GM19324 (cell line): ENCODE data around the gene PCSK6.

Experiments
- ATAC-seq: cut with Tn5 transposase; IDR thresholded peaks from one replicate; pipeline ENCODE4 v1.9.1; 2021; ENCODE audit warnings: mild to moderate bottlenecking, moderate library complexity; ENCODE audit not compliant: unreplicated experiment, low FRiP score

Gene PCSK6

GRCh38 chr15:101489599-101490407 is at the start of gene PCSK6:
TSS of gene PCSK6 (minus strand) at chr15:101489707. CDS start at chr15:101489670, 37 bp downstream.
- ATAC-seq, result no peak

DNA sequence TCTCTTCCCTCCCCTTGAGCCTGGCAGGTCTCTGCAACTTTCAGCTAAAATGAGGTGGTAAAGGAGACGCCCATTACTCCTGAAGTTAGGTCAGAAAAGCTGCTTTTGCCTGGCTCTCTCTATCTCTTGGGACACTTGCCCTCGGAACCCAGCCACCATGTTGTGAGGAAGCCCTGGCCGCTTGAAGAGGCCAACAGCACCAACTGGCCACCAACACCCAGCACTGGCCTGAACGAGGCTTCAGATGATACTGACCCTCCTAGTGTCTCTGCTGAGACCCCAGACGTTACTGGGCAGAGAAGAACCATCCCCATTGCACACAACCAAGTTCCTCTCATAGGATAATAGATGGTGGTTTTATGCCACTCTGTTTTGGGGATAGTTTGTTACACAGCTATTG is 49.5 kb upstream of the PCSK6 start:
- ATAC-seq, result no peak

DNA sequence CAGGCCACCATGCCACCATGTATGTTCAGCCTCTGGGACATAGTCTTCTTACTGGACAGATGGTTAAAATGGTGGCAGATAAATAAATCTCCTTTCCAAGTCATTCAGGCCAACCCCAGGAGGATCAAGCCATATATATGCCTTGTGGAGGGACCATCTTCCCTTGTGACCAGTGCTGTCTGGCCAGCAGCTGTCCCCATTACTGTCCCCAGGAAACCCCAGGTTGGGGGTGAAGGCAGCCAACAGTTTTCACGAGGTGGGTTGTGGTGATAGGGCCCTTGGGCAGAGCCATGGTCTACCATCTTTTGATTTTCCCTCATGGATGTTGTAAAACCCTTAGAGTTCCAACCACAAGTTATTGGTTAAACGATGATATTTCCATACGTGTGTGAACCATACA is 48.7 kb upstream of the PCSK6 start:
- no peak for ATAC-seq

DNA sequence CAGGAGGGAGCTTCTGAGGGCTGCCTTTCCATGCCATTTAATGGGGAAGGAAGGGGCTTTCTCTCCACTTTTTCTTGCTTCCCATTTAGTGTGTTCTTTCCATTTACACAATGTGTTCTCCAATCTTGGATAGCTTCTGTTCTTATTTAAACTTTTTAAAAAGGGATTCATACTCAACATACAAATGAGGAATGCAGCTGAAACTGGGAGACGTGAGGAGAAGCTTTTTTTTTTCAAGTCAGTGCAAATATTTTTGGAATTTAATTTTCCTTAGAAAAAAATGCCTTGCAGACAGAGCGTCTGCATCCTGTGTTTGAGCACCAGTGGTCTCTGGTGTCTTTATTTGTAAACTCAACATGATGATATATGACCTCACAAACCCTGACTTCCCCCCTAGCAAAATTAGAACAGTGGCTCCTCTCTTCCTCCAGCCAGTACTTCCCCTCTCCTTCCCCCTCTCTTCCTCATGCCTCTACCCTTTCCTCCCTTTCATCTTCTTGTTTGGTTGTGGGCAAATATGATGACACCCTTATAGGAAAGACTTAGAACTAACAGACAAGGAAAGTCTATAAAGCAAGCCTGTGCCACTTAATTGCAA is 48.1 kb upstream of the PCSK6 start:
- no peak for ATAC-seq

GRCh38 chr15:101536875-101537405 is 47.4 kb upstream of the PCSK6 start:
- no peak for ATAC-seq

DNA sequence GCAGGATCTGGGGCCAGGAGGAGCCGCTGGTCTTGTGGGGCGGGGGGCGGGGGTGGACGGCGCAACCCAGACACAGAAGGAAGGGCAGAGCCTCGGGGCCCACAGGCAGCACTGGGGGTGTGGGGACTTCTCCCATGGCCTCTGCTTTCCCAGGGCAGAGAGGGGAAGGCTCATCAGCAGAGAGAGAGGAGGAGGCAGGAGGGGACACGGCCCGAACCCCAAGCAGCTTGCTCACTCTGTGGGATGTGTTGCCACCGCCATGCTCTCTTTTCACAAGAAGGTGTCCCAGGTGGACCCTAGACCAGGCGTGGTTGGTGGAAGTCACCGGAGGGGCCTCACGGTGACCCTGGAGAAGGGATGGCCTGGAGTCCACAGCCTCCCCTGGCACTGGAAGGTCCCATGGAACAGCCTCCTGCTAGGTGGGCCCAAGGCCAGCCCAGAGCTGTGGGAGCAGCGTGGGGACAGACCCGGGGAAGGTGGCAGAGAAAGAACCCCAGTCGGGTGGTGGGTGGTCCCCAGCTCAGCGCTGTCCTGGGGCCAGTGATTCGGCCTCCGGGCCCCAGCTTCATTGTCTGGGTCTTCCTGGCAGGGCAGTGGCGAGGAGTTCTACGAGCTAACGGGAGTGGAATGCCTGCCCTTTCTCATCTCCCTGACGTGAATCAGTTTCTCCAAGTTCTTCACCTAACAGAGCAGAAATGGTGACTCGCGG is 46.8 kb upstream of the PCSK6 start:
- ATAC-seq, result no peak

DNA sequence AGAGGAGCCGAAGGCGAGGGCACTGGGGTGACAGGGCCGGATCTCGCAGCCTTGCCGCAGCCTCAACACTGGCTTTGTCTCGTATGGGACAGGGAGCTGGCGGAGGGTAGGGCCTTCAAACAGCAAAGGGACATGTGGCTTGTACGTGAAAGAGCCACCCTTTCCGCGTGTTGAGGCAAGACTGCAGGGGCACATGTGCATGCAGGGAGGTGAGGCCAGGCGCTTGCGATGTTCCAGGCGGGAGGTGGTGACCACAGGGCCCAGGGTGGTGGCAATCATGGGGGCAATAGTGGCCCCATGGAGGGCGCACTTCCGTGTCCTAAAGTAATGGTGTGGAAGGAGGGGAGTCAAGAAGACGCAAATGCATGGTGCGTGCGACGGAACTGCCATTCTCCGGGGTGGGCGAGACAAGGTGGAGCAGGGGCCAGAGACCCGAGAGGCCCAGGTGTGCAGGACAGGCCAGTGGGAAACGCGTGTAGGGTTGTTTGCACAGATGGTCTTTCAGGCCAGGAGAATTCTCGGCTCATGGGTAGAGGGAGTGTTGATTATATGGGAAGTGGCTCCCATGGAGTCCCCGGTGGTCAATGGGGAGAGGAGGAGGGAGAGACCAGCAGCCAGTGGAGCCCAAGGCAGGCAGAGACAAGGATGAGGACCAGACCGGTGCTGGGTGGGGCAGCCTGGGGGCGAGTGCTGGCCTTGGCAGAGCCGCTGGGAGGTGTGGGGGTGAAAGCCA is 45.8 kb upstream of the PCSK6 start:
- no peak for ATAC-seq

GRCh38 chr15:101534376-101534970 is 45.0 kb upstream of the PCSK6 start:
- ATAC-seq, result no peak

DNA sequence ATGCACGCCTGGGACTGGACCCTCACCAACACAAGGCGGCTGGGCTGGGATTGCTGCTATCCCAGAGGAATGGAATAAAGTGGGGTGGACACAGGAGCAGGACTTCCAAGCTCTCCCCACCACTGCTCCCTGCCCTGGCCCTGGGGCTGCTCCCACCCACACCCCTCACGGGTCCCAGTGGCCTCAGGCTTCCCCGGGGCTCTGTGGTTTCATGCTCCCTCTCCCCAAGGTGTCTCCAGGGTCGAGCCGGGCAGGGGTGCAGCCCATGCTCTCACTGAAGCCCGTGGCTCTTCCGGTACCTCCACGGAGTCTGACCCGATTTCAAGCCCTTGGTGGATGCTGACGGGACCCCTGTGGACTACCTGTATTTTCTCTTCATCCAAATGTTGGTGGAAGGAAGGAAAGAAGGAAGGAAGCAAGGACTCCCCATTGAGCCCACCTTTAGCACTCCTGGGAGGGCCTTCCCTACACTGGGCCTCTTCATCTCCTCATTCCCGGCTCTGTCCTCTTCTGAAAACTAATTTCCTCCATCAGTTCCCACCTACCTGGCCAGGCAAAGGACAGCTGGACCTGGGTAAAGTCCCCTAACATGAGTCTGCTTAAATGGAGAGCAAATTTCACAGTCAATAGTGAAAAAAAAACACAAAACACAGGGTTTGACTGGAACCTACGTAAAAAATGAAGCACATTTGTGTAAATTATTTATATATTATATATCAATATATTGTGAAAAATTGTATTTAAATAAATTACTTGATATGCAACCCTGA is 44.0 kb upstream of the PCSK6 start:
- no peak for ATAC-seq

DNA sequence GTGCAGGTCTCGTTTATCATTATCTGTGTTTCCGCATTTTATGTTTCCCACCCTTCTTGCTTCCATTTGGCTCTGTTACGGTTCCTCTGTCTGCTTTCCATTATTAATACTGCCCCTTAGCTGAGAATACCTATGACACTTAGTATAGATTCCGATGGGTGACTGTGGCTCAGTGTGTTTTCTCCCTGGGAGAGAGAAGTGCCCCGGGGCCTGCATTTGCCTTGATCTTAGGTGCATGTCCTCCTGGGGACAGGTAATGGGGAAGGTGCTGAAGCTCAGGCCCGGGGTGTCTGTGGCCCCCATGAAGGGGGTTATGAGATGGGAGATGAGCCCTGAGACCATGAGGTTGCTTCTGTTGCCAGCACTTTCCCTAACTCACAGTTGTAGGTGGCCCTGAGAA is 43.4 kb upstream of the PCSK6 start:
- no peak for ATAC-seq

DNA sequence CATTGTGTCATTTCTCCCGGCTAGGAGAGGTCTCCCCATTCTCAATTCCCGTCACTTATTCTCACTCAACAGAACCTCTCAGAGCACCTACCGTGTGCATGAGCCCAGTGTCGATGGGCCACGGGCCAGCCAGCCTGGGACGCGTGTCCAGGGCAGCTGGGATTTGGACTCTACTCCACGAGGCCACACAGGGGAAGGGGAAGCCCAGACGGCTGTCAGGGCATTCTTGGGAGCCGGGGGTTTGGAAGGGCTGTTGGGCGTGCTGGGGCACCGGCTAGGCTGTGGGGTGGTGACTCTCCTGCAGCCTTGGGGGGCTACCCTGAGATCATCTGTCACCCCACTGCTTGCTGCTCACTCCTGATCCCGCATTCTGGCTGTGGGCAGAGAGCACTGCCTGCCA is 41.7 kb upstream of the PCSK6 start:
- ATAC-seq, result no peak

DNA sequence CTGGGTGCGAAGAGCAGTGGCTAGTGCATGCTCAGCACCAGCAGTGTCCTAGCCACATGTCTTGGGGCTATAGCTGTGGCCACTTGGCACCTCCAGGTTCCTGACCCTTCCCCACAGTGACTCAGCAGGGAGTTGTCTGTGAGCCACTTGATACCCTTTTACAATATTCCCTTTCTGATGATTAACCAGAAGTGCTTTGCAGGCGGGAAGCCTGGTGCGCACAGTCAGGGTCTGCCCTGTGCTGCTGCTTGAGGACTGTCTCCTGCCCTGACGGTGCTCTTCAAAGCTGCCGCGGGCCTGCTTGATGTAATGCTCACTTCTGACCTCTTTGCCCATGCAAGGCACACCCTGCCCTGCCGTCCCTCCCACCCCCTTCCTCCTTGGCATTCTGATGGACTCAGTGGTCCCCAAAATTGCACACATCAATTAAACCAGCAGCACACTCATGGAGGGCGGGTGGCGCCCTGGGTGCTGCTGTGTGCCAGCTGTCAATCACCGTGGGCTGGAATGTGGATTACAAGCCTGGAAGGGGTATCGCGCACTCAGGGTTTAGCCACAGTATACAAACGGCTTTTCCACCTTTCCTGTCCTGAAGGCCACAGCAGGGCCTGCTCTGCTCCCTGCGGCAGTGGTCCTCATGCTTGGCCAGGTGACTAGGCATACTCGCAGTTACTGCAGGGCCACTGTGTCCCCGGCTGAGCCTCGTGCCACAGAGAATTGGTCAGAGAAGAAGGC is 40.9 kb upstream of the PCSK6 start:
- no peak for ATAC-seq

GRCh38 chr15:101528917-101529299 is 39.4 kb upstream of the PCSK6 start:
- no peak for ATAC-seq

DNA sequence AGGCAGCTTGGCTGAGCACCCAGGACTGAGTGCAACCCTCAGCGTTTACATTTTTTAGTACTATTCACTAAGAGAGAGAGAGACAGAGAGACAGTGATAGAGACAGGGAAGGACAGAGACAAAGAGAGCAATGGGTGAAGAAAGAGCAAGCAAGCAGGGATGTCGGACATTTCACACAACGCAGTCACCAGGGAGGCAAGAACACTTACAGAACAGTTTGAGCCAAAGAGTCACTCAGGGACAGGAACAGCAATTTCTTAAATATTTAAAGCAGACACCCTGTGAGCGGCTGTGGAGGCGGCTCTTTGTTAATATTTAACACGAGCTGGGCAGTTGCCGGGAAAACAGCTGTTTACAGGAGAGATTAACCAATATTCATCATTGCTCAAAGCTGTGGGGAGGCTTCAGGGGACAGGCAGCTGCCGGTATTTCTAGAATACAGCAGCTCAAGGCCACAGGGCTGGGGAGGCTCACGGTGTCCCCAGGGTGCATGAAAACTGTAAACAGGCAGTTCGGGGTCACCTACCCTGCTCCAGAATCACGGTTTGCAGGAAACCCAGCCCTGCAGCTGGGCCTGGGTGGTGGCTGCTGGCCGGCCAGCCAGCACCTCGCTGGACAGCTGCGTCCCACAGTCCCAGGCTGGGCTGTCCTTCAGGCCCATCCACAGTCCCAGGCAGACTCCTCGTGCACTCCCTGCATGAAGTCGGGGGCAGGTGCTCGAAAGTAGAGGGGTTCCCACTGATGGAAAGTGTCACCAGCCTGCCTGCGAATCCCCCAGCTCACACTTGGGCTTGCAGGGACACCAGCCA is 38.8 kb upstream of the PCSK6 start:
- ATAC-seq, result peak; percentile 64

- ATAC-seq, result no peak
Measured at GRCh38 chr15:101526890-101527289, 37.4 kb upstream of the PCSK6 start.

- ATAC-seq, result no peak
Measured at GRCh38 chr15:101526442-101526841, 36.9 kb upstream of the PCSK6 start.

- no peak for ATAC-seq
Measured at GRCh38 chr15:101526021-101526420, 36.5 kb upstream of the PCSK6 start.

DNA sequence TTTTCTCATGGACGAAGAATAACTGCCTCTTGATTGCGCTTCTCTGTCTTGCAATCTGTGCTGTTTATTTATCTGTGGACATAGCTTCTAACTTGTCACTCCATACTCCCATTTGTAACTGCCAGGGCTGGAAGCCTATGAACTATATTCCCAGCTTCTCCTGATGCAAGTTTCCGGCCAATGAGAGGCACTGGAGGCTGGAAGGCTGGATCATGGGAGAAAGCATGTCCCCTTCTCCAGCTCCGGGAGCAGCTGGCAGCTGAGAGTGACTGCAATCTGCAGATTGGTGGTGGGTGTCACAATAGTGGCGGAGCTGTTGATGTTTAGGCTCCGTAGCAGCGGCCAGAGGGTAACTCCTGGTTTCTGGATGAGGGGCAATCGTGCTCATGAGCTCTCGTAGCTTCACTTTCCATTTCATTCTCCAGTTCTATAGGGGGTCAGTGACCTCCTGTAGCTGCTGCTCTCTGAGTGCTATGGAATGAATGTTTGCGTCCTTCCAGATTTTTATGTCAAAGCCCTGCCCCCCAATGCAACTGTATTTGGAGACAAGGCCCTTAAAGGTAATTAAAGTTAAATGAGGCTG is 35.7 kb upstream of the PCSK6 start:
- no peak for ATAC-seq
